CD1c-positive myeloid dendritic cell (primary cell): ENCODE measurements around the gene SLC25A34.
"Not testable (repeated sequence)": the region's sequence is repeated elsewhere in the genome, so short reads cannot be mapped to it uniquely, and the experiment has no call there.

ENCODE experiments used
- DNase-seq: peaks from one replicate; pipeline ENCODE4 v3.0.0-alpha.2; 2016; ENCODE audit errors: extremely low spot score

Gene SLC25A34

GRCh38 chr1:15736038-15736891 is at the start of gene SLC25A34:
Gene SLC25A34, plus strand, starts transcription at chr1:15736258. Its CDS starts 228 bp downstream, at chr1:15736486.
- DNase-seq, result no peak

- no peak for DNase-seq
These were observed 48.6 kb upstream of the SLC25A34 start for GRCh38 chr1:15687446-15687845.

- DNase-seq, result no peak
These were observed 45.7 kb upstream of the SLC25A34 start for GRCh38 chr1:15690317-15690716.

GRCh38 chr1:15691434-15692032 is 44.5 kb upstream of the SLC25A34 start:
- no peak for DNase-seq

- no peak for DNase-seq
These were observed 43.9 kb upstream of the SLC25A34 start for GRCh38 chr1:15692121-15692682.

GRCh38 chr1:15693371-15693770 is 42.7 kb upstream of the SLC25A34 start:
- no peak for DNase-seq

GRCh38 chr1:15696956-15697521 is 39.0 kb upstream of the SLC25A34 start:
- peak; percentile 90 for DNase-seq

GRCh38 chr1:15698201-15698600 is 37.9 kb upstream of the SLC25A34 start:
- no peak for DNase-seq

- not testable (repeated sequence) for DNase-seq
These were observed 36.7 kb upstream of the SLC25A34 start for GRCh38 chr1:15699321-15699720.

- no peak for DNase-seq
These were observed 35.5 kb upstream of the SLC25A34 start for GRCh38 chr1:15700508-15700907.

GRCh38 chr1:15701784-15702183 is 34.3 kb upstream of the SLC25A34 start:
- no peak for DNase-seq

GRCh38 chr1:15702722-15703550 is 33.1 kb upstream of the SLC25A34 start:
- DNase-seq, result no peak

- DNase-seq, result peak; percentile 56
These were observed 32.5 kb upstream of the SLC25A34 start for GRCh38 chr1:15703562-15703961.

- DNase-seq, result no peak
These were observed 31.4 kb upstream of the SLC25A34 start for GRCh38 chr1:15704526-15705183.

GRCh38 chr1:15705184-15705566 is 30.9 kb upstream of the SLC25A34 start:
- no peak for DNase-seq

- no peak for DNase-seq
These were observed 29.3 kb upstream of the SLC25A34 start for GRCh38 chr1:15706751-15707150.

GRCh38 chr1:15707239-15707925 is 28.7 kb upstream of the SLC25A34 start:
- DNase-seq, result no peak

GRCh38 chr1:15708486-15709137 is 27.4 kb upstream of the SLC25A34 start:
- no peak for DNase-seq

GRCh38 chr1:15709226-15709625 is 26.8 kb upstream of the SLC25A34 start:
- DNase-seq, result no peak

GRCh38 chr1:15712168-15712567 is 23.9 kb upstream of the SLC25A34 start:
- DNase-seq, result no peak
